SK-N-SH treated with all-trans-retinoic acid at 6 μM for 48 hours (cell line): ENCODE data around the gene MYLK.

Experiments used
- ATAC-seq: fragments of 200-7000 bp; cut with Tn5 transposase; 3 replicates; pipeline ENCODE4 v1.9.1; 2020; ENCODE audit warnings: mild to moderate bottlenecking, moderate library complexity
- ARNTL ChIP-seq: fragments of 450-650 bp; formaldehyde crosslinking; IDR thresholded peaks from 2 replicates; pipeline ENCODE4 v1.5.0; 2020; ENCODE audit warnings: low read depth, mild to moderate bottlenecking, moderate library complexity, borderline replicate concordance
- BACH2 ChIP-seq: fragments of 250-450 bp; sonication (Bioruptor Pico); IDR thresholded peaks from 2 replicates; pipeline ENCODE4 v1.9.0; 2021; ENCODE audit warnings: mild to moderate bottlenecking, borderline replicate concordance
- CREB5 ChIP-seq: fragments of 250-450 bp; sonication (Bioruptor Pico); IDR thresholded peaks from 2 replicates; pipeline ENCODE4 v1.5.1; 2020; ENCODE audit warnings: low read depth, mild to moderate bottlenecking, moderate library complexity
- CSDC2 ChIP-seq: fragments of 250-450 bp; sonication (Bioruptor Pico); IDR thresholded peaks from 2 replicates; pipeline ENCODE4 v1.5.0; 2020; ENCODE audit warnings: mild to moderate bottlenecking, moderate library complexity
- CSRNP3 ChIP-seq: fragments of 250-450 bp; sonication (Bioruptor Pico); IDR thresholded peaks from 2 replicates; pipeline ENCODE4 v1.5.1; 2021; ENCODE audit warnings: mild to moderate bottlenecking, moderate library complexity
- ESRRG ChIP-seq: fragments of 250-450 bp; sonication (Bioruptor Pico); IDR thresholded peaks from 2 replicates; pipeline ENCODE4 v1.6.1; 2021; ENCODE audit warnings: mild to moderate bottlenecking
- GLIS3 ChIP-seq: fragments of 250-450 bp; sonication (Bioruptor Pico); IDR thresholded peaks from 2 replicates; pipeline ENCODE4 v1.5.0; 2020; ENCODE audit warnings: mild to moderate bottlenecking, moderate library complexity
- ISL1 ChIP-seq: fragments of 250-450 bp; sonication (Bioruptor Pico); IDR thresholded peaks from 2 replicates; pipeline ENCODE4 v2.1.2; 2022; ENCODE audit warnings: mild to moderate bottlenecking, moderate library complexity
- OSR1 ChIP-seq: fragments of 250-450 bp; sonication (Bioruptor Pico); IDR thresholded peaks from 2 replicates; pipeline ENCODE4 v1.8.0; 2022; ENCODE audit warnings: moderate library complexity, mild to moderate bottlenecking, inconsistent platforms
- PPARA ChIP-seq: fragments of 250-450 bp; sonication (Bioruptor Pico); IDR thresholded peaks from 2 replicates; pipeline ENCODE4 v1.5.0; 2020; ENCODE audit warnings: mild to moderate bottlenecking, borderline replicate concordance
- RARB ChIP-seq: fragments of 250-450 bp; sonication (Bioruptor Pico); IDR thresholded peaks from 2 replicates; pipeline ENCODE4 v1.8.0; 2021; ENCODE audit warnings: mild to moderate bottlenecking, moderate library complexity
- SNAI2 ChIP-seq: fragments of 250-450 bp; sonication (Bioruptor Pico); IDR thresholded peaks from 2 replicates; pipeline ENCODE4 v1.5.0; 2020; ENCODE audit warnings: mild to moderate bottlenecking, moderate library complexity
- TCF4 ChIP-seq: fragments of 250-450 bp; sonication (Bioruptor Pico); IDR thresholded peaks from 2 replicates; pipeline ENCODE4 v1.8.0; 2021; ENCODE audit warnings: mild to moderate bottlenecking, moderate library complexity, borderline replicate concordance
- TOX ChIP-seq: fragments of 250-450 bp; sonication (Bioruptor Pico); IDR thresholded peaks from 2 replicates; pipeline ENCODE4 v1.8.0; 2021; ENCODE audit warnings: mild to moderate bottlenecking, moderate library complexity, borderline replicate concordance
- TSHZ2 ChIP-seq: fragments of 250-450 bp; sonication (Bioruptor Pico); IDR thresholded peaks from 2 replicates; pipeline ENCODE4 v1.5.0; 2020; ENCODE audit warnings: mild to moderate bottlenecking, moderate library complexity
- ZC3H10 ChIP-seq: fragments of 250-450 bp; sonication (Bioruptor Pico); IDR thresholded peaks from 2 replicates; pipeline ENCODE4 v1.5.1; 2021; ENCODE audit warnings: mild to moderate bottlenecking, moderate library complexity
- ZFP3 ChIP-seq: fragments of 250-450 bp; sonication (Bioruptor Pico); IDR thresholded peaks from 2 replicates; pipeline ENCODE4 v1.5.0; 2020; ENCODE audit warnings: mild to moderate bottlenecking, moderate library complexity
- ZFP30 ChIP-seq: fragments of 450-650 bp; formaldehyde crosslinking; IDR thresholded peaks from 2 replicates; pipeline ENCODE4 v1.5.0; 2022; ENCODE audit warnings: mild to moderate bottlenecking, moderate library complexity
- ZNF565 ChIP-seq: fragments of 450-650 bp; formaldehyde crosslinking; conservative IDR thresholded peaks from 2 replicates; pipeline ENCODE4 v1.5.0; 2020; ENCODE audit warnings: low read depth, mild to moderate bottlenecking, moderate library complexity
- ZNF70 ChIP-seq: fragments of 450-650 bp; formaldehyde crosslinking; IDR thresholded peaks from 2 replicates; pipeline ENCODE4 v1.5.0; 2020; ENCODE audit warnings: mild to moderate bottlenecking, moderate library complexity
- ZNF8 ChIP-seq: fragments of 450-650 bp; formaldehyde crosslinking; IDR thresholded peaks from 2 replicates; pipeline ENCODE4 v1.5.0; 2020; ENCODE audit warnings: mild to moderate bottlenecking, moderate library complexity
- TF ChIP-seq, protein P1 (sequence below): fragments of 250-450 bp; sonication (Bioruptor Pico); IDR thresholded peaks from 2 replicates; pipeline ENCODE4 v1.8.0; 2021; ENCODE audit warnings: low read depth, mild to moderate bottlenecking, moderate library complexity, borderline replicate concordance
- TF ChIP-seq, protein P2 (sequence below): fragments of 250-450 bp; sonication (Bioruptor Pico); IDR thresholded peaks from 2 replicates; pipeline ENCODE4 v1.8.0; 2020; ENCODE audit warnings: mild to moderate bottlenecking, moderate library complexity, borderline replicate concordance

Gene MYLK

GRCh38 chr3:123854905-123855304 lies 29.2 kb downstream of the MYLK start:
- no peak for ATAC-seq

GRCh38 chr3:123853686-123854372 lies 30.3 kb downstream of the MYLK start:
- TF ChIP-seq TCF4 (CRISPR knock-in tag): no peak
- no peak for TF ChIP-seq GLIS3 (CRISPR knock-in tag)
- no peak for TF ChIP-seq ZFP3 (CRISPR knock-in tag)
- no peak for TF ChIP-seq CSDC2 (CRISPR knock-in tag)
- no peak for TF ChIP-seq RARB (CRISPR knock-in tag)
- TF ChIP-seq PPARA: no peak
- ATAC-seq: no peak

More at GRCh38 chr3:123854905-123855304, 29.2 kb downstream of the MYLK start:
- TF ChIP-seq BACH2 (CRISPR knock-in tag) (no peak), ZNF565 (no peak), PPARA (no peak), TSHZ2 (CRISPR knock-in tag) (no peak), OSR1 (no peak), ZFP30 (CRISPR knock-in tag) (no peak), TCF4 (CRISPR knock-in tag) (no peak), ZNF70 (no peak), ZNF8 (no peak), SNAI2 (CRISPR knock-in tag) (no peak)
- TF ChIP-seq, protein P1, sequence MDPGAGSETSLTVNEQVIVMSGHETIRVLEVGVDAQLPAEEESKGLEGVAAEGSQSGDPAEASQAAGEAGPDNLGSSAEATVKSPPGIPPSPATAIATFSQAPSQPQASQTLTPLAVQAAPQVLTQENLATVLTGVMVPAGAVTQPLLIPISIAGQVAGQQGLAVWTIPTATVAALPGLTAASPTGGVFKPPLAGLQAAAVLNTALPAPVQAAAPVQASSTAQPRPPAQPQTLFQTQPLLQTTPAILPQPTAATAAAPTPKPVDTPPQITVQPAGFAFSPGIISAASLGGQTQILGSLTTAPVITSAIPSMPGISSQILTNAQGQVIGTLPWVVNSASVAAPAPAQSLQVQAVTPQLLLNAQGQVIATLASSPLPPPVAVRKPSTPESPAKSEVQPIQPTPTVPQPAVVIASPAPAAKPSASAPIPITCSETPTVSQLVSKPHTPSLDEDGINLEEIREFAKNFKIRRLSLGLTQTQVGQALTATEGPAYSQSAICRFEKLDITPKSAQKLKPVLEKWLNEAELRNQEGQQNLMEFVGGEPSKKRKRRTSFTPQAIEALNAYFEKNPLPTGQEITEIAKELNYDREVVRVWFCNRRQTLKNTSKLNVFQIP (CRISPR knock-in tag): no peak

DNA sequence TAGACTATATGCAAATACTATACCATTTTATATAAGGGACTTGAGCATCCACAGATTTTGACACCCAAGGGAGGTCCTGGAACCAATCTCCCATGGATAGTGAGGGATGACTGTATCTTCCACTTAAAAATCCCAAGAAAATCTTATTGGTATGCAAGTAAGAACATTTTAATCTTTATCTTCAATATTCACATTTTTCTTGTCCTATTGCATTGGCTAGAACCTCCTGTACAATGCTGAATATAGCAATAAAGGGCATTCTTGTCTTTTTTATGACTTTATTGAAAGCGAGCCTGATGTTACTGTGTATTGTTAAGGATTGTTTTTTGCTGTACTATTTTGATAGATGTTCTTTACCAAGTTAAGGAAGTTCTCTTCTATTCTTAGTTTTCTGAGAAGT lies 36.9 kb downstream of the MYLK start:
- no peak for TF ChIP-seq SNAI2 (CRISPR knock-in tag)
- no peak for TF ChIP-seq ESRRG
- TF ChIP-seq GLIS3 (CRISPR knock-in tag): no peak
- TF ChIP-seq RARB (CRISPR knock-in tag): no peak
- TF ChIP-seq BACH2 (CRISPR knock-in tag): no peak
- no peak for TF ChIP-seq ZC3H10 (CRISPR knock-in tag)
- no peak for TF ChIP-seq ISL1
- TF ChIP-seq ARNTL (CRISPR knock-in tag): no peak
- no peak for TF ChIP-seq TOX
- no peak for TF ChIP-seq TCF4 (CRISPR knock-in tag)
- TF ChIP-seq OSR1: no peak
- TF ChIP-seq, all 23 proteins: peak for 0
- ATAC-seq: no peak

- ATAC-seq: peak; percentile 46
- TF ChIP-seq ESRRG (no peak), RARB (CRISPR knock-in tag) (no peak), CSRNP3 (CRISPR knock-in tag) (no peak), TCF4 (CRISPR knock-in tag) (no peak), ZC3H10 (CRISPR knock-in tag) (no peak), CSDC2 (CRISPR knock-in tag) (no peak), ZFP3 (CRISPR knock-in tag) (no peak), ZNF565 (no peak), CREB5 (CRISPR knock-in tag) (no peak), ISL1 (no peak), ZFP30 (CRISPR knock-in tag) (no peak), SNAI2 (CRISPR knock-in tag) (no peak), PPARA (no peak), TSHZ2 (CRISPR knock-in tag) (no peak), ARNTL (CRISPR knock-in tag) (no peak)
- TF ChIP-seq, protein P2, sequence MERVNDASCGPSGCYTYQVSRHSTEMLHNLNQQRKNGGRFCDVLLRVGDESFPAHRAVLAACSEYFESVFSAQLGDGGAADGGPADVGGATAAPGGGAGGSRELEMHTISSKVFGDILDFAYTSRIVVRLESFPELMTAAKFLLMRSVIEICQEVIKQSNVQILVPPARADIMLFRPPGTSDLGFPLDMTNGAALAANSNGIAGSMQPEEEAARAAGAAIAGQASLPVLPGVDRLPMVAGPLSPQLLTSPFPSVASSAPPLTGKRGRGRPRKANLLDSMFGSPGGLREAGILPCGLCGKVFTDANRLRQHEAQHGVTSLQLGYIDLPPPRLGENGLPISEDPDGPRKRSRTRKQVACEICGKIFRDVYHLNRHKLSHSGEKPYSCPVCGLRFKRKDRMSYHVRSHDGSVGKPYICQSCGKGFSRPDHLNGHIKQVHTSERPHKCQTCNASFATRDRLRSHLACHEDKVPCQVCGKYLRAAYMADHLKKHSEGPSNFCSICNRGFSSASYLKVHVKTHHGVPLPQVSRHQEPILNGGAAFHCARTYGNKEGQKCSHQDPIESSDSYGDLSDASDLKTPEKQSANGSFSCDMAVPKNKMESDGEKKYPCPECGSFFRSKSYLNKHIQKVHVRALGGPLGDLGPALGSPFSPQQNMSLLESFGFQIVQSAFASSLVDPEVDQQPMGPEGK: no peak
These were observed 40.5 kb downstream of the MYLK start for GRCh38 chr3:123843668-123844067.
